Psoas muscle (tissue), 8 donors: ENCODE data around the gene SLCO3A1. TPM values are rescaled to one million over a fixed set of nuclear protein-coding genes. Genes with fewer than 3 reads are reported as not detected.

Experiments used
- ATAC-seq, 4 donors: fragments of 200-7000 bp; cut with Tn5 transposase; one replicate each; pipeline ENCODE4 v1.9.1; 2020; ENCODE audit warnings: moderate library complexity in 3 of 4, mild to moderate bottlenecking in 2 of 4
- DNase-seq, 2 donors: peaks; one replicate each; pipeline ENCODE4 v3.0.0-alpha.2; 2020
- H3K27ac ChIP-seq: fragments of 200-600 bp; one replicate; pipeline ENCODE4 v1.8.0; 2022
- H3K27me3 ChIP-seq, 3 donors: fragments of 200-600 bp in 1 of 3; one replicate each; pipeline versions ENCODE4 v1.6.1 to v1.8.0; 2013 to 2022; ENCODE audit warnings: low read length in 2 of 3, mild to moderate bottlenecking in 2 of 3, moderate library complexity in 1 of 3; ENCODE audit not compliant: insufficient read depth in 3 of 3
- H3K36me3 ChIP-seq, 2 donors: fragments of 200-600 bp in 1 of 2; one replicate each; pipeline versions ENCODE4 v1.6.1 to v1.8.0; 2013 to 2022; ENCODE audit warnings: low read depth in 1 of 2, mild to moderate bottlenecking in 1 of 2, moderate library complexity in 1 of 2; ENCODE audit not compliant: insufficient read depth in 1 of 2
- H3K4me1 ChIP-seq: fragments of 200-600 bp; one replicate; pipeline ENCODE4 v1.8.0; 2022
- H3K4me3 ChIP-seq: fragments of 200-600 bp; one replicate; pipeline ENCODE4 v1.8.0; 2022; ENCODE audit warnings: mild to moderate bottlenecking
- H3K9me3 ChIP-seq: fragments of 200-600 bp; one replicate; pipeline ENCODE4 v1.8.0; 2022
- CTCF ChIP-seq: fragments of 200-600 bp; IDR thresholded peaks from one replicate; pipeline ENCODE4 v1.8.0; 2022; ENCODE audit warnings: antibody characterized with exemption
- WGBS, 3 donors: extraction: QIAGEN DNeasy Blood & Tissue Kit; methylation state at CpG; one replicate each; pipeline versions ENCODE4 v1.1.6 to v1.1.7; 2013; 5-methylcytosine and 5-hydroxymethylcytosine counted together
- intact Hi-C, 2 donors: fragments of 100-400 bp; cut with DNase I; formaldehyde crosslinking; loops; one replicate each; pipeline versions ENCODE4 v1.11.0 to v1.14.2; 2022
- polyA plus RNA-seq, 3 donors: library from polyadenylated mRNA; stranded (reverse); fragments of 200-250 nt; gene quantifications; one replicate each; pipeline ENCODE4 v1.2.3, GENCODE V29; 2013
- total RNA-seq, 4 donors: library from RNA; stranded (reverse); fragmentation: NEBNext Ultra II Directional in 2 of 4; extraction: Animal tissue kit (Norgen Biotek cat#: 25700) in 2 of 4; gene quantifications; one replicate each; pipeline versions ENCODE4 v1.2.1 to v1.2.4, GENCODE V29; 2021 to 2023
- donor health status: healthy with polysubstance abuse.
- donor health status: DM: no; HTN: no; CAD: no; lungs with moderate emphysema.
- donor health status: Bipolar disorder and iron deficiency.
- donor health status: healthy.
- donor health status: DM: yes; HTN: yes; CAD: no.
- donor health status: DM: no; HTN: no; CAD: no.
- donor health status: DM: no; HTN: no; CAD: no.
- donor health status: DM: yes; HTN: yes; CAD: no.

Gene SLCO3A1
- total and polyA plus RNA-seq, 7 donors = 3.5 to 10.3 (median 9.4) TPM

DNA sequence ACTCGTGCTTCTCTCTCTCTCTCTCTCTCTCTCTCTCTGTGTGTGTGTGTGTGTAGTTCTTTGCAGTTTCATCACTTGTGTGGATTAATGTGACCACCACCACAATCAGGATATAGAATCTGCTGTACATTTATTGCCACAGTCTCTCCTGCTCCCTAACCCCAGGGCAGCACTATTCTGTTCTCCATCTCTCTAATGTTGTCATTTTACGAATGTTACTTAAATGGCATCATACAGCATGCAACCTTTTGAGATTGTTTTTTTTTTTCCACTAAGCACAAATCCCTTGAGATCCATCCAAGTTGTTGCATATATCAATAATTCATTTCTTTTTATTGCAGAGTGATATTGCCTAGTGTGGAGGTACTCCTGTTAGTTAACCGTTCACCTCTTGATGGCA lies 26.9 kb downstream of the SLCO3A1 start:
- DNase-seq (no peak), ATAC-seq (no peak)
- no peak for TF ChIP-seq CTCF
- Histone ChIP-seq H3K27me3 (no peaks in the 10 kb centered on the region), H3K4me3 (no peak overlapping the region), H3K36me3 (no peaks in the 10 kb centered on the region), H3K27ac (no peak overlapping the region), H3K4me1 (no peaks in the 10 kb centered on the region), H3K9me3 (no peaks in the 10 kb centered on the region)
- 86 to 97% (median 90%) methylated on average over 3 of the region's 3 CpGs for WGBS, 3 donors
- intact Hi-C loops = no loop called here

- DNase-seq (no peak), ATAC-seq (no peak)
- Histone ChIP-seq H3K4me1 (no peaks in the 10 kb centered on the region), H3K4me3 (no peak overlapping the region), H3K9me3 (no peaks in the 10 kb centered on the region), H3K27me3 (no peaks in the 10 kb centered on the region), H3K27ac (no peak overlapping the region), H3K36me3 (no peaks in the 10 kb centered on the region)
- intact Hi-C loops = no loop called here
- 62 to 77% (median 70%) methylated on average over 9 of the region's 9 CpGs for WGBS, 3 donors
- TF ChIP-seq CTCF = no peak
These were observed 28.2 kb downstream of the SLCO3A1 start for GRCh38 chr15:91881569-91882297.

DNA sequence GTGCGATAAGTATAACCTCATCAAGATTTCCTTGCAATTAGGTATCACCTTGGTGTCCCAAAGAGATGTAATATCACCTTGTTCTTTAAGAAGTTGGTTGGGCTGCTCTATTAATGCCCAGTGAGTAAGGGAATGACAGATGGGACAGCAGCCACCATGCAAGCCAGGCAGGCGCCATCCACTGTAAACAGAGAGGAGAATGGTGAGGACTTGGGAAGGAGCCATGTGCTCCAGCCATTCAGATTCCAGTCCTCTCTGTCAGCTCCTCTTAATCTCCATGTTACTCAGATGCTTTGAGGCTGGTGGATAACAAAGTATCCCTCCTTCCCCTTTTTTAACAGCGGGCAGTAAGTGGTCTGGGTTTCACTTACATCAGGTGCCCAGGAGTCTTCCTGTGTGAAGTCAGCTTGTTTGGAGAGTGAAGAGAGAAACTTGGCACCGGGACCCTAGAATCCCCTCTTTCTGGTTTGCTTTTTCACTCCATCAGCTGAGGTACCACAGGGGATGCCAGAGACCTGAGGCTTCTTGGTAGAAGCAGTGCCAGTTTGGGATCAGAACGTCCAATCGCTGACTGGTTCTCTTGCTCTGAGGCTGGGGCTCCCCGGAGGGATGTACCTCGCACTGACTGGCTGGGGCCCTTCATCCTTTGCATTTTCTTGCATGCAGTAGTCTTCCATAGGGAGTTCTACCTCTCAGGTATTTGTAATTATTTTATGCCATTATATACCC lies 29.5 kb downstream of the SLCO3A1 start:
- Histone ChIP-seq H3K36me3 (no peaks in the 10 kb centered on the region), H3K4me1 (peaks cover 12% of the 10 kb centered on the region), H3K27ac (peak overlapping the region; percentile 20), H3K9me3 (no peaks in the 10 kb centered on the region), H3K4me3 (no peak overlapping the region), H3K27me3 (no peaks in the 10 kb centered on the region)
- peak; percentile 95 to 97 (median 97) for ATAC-seq
- intact Hi-C loops = no loop called here
- 68 to 85% (median 78%) methylated on average over 8 of the region's 8 CpGs for WGBS, 3 donors
- peak; percentile 34 to 53 for DNase-seq
- no peak for TF ChIP-seq CTCF

- WGBS, 3 donors = 94 to 97% (median 95%) methylated on average over 3 of the region's 3 CpGs
- DNase-seq (no peak), ATAC-seq (no peak)
- Histone ChIP-seq H3K27ac (no peak overlapping the region), H3K4me1 (peaks cover 16% of the 10 kb centered on the region), H3K9me3 (no peaks in the 10 kb centered on the region), H3K27me3 (no peaks in the 10 kb centered on the region), H3K36me3 (no peaks in the 10 kb centered on the region), H3K4me3 (no peak overlapping the region)
- intact Hi-C loops = no loop called here
- no peak for TF ChIP-seq CTCF
These were observed 31.1 kb downstream of the SLCO3A1 start for GRCh38 chr15:91884606-91885005.
